Activated gamma-delta T cell treated with anti-CD3 and anti-CD28 coated beads, Interleukin-2, amount 50 U/mL, for 16 hours (primary cell): Measurements from ENCODE around the gene CCDC86.
A peak's percentile ranks its signal among the peaks of the same experiment; 100 is the strongest.
"Not testable (repeated sequence)": the region's sequence is repeated elsewhere in the genome, so short reads cannot be mapped to it uniquely, and the experiment has no call there.

Experiments
- DNase-seq: peaks from one replicate; pipeline ENCODE4 v3.0.0-alpha.2; 2020; ENCODE audit warnings: low read depth

The CCDC86 gene

GRCh38 chr11:60841797-60842667, at the start of gene CCDC86:
Gene CCDC86, plus strand, starts transcription at chr11:60842113. Its CDS starts 12 bp downstream, at chr11:60842125.
- peak; percentile 98 for DNase-seq

GRCh38 chr11:60792521-60792920, 49.4 kb upstream of the CCDC86 start:
- no peak for DNase-seq

- DNase-seq, result no peak
Observed at GRCh38 chr11:60795291-60795690, 46.6 kb upstream of the CCDC86 start.

- DNase-seq, result no peak
Observed at GRCh38 chr11:60797846-60798630, 43.9 kb upstream of the CCDC86 start.

- DNase-seq, result no peak
Observed at GRCh38 chr11:60798631-60799030, 43.3 kb upstream of the CCDC86 start.

- no peak for DNase-seq
Observed at GRCh38 chr11:60801194-60801593, 40.7 kb upstream of the CCDC86 start.

- no peak for DNase-seq
Observed at GRCh38 chr11:60803273-60803936, 38.5 kb upstream of the CCDC86 start.

- DNase-seq, result no peak
Observed at GRCh38 chr11:60809249-60809648, 32.7 kb upstream of the CCDC86 start.

GRCh38 chr11:60809691-60810090, 32.2 kb upstream of the CCDC86 start:
- DNase-seq, result no peak

- DNase-seq, result no peak
Observed at GRCh38 chr11:60810151-60810550, 31.8 kb upstream of the CCDC86 start.

- DNase-seq, result no peak
Observed at GRCh38 chr11:60810569-60810968, 31.3 kb upstream of the CCDC86 start.

- DNase-seq, result no peak
Observed at GRCh38 chr11:60813324-60813723, 28.6 kb upstream of the CCDC86 start.

- DNase-seq, result no peak
Observed at GRCh38 chr11:60814112-60814511, 27.8 kb upstream of the CCDC86 start.

GRCh38 chr11:60816590-60817157, 25.2 kb upstream of the CCDC86 start:
- DNase-seq, result no peak

- no peak for DNase-seq
Observed at GRCh38 chr11:60818057-60818456, 23.9 kb upstream of the CCDC86 start.

- DNase-seq, result no peak
Observed at GRCh38 chr11:60821827-60822599, 19.9 kb upstream of the CCDC86 start.

- DNase-seq, result not testable (repeated sequence)
Observed at GRCh38 chr11:60823745-60824306, 18.1 kb upstream of the CCDC86 start.

GRCh38 chr11:60825118-60825517, 16.8 kb upstream of the CCDC86 start:
- no peak for DNase-seq

GRCh38 chr11:60825790-60826189, 16.1 kb upstream of the CCDC86 start:
- no peak for DNase-seq

- DNase-seq, result no peak
Observed at GRCh38 chr11:60830478-60831142, 11.3 kb upstream of the CCDC86 start.

- DNase-seq, result peak; percentile 65
Observed at GRCh38 chr11:60831143-60831500, 10.8 kb upstream of the CCDC86 start.
